Activated CD4-positive, CD25-positive, alpha-beta regulatory T cell treated with anti-CD3 and anti-CD28 coated beads, Interleukin-2, amount 50 U/mL, for 16 hours (primary cell): Measurements from ENCODE around the gene ULK4.
"Not testable (repeated sequence)": the region's sequence is repeated elsewhere in the genome, so short reads cannot be mapped to it uniquely, and the experiment has no call there.

Source experiments
- DNase-seq: peaks from one replicate; pipeline ENCODE4 v3.0.0-alpha.2; 2020; ENCODE audit warnings: low read depth, low spot score

The ULK4 gene

DNA sequence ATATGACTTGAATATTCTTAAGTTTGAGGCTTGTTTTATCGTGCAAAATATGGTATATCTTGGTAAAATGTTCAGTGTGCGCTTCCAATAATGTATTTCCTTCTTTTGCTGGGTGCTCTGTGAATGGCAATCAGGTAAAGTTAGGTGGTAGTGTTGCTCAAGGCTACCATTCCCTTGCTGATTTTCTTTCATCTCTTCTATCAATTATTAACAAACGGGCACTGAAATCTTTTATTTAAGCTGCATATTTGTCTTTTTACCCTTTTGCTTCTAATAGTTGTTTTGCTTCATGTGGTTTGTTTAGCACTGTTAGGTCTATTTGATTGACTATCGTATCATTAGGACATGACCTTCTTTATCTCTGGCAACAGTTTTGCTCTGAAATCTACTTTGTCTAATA lies 520.3 kb downstream of the ULK4 start:
- DNase-seq: no peak

DNA sequence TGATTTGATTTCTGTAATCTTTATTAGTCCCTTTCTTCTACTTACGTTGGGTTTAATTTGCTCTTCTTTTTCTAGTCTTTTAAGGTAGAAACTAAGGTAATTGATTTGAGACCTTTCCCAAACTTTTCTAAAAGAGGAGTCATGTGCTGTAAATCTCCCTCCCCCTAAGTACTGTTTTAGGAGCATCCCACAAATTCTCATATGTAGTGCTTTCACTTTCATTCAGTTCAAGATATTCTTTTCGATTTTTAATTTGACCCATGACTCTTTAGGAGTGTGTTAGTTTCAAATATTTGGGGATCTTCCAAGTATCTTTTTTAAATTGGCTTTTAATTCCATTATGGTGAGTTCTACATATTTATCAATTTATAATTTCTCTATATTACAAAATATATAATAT lies 520.8 kb downstream of the ULK4 start:
- DNase-seq: no peak

DNA sequence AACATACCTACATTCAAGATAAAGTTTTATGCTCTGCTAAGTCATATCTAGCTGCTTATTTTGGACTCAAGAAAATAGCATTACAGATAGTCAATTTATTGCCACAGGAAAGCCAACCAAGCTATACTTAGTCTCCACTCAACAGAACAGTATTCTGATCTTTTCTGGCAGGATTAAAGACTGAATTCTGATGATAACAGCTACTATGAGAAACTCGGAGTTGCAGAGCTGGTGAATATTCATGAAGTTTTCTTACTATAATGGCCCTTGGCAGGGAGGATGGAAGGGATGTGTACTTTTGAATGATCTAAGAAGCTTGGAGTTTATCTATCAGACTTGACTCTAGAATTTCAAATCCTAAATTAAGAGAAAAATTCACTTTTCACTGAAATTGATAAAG lies 524.9 kb downstream of the ULK4 start:
- no peak for DNase-seq

DNA sequence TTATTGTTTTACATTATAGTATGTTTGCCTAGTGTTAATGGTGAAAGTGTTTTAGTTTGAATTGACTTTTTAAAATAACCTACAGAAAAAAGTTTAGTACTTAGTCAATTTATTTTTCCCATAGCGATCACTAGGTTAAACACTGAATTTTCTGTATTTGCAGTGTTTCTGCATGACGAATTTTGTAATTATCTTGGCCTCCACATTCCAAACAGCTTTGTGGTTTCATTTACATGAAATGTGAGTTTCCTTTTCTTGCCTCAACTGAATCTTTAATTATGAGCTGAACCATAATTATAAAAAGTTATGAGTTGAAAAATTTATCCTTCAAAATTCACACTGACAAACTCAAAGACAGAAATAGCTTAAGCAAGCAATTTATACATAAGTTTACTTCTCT lies 527.1 kb downstream of the ULK4 start:
- no peak for DNase-seq

DNA sequence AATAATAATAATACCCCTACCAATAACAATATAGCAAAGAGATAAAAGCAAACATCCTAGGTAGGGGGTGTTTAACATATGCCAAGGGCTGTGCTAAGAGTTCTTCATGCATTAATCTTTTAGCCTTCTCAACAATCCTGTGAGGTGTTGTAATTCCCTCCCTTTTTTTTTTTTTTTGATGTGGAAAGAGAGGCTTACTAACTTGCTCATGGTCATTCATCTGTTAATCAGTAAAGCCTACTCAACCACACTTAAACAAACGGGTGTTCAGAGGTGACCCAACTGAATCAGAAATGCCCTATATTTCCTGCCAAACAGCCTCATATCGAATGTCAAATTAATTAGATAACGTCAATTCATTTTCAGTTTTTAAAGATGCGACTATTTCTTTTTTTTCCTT lies 530.5 kb downstream of the ULK4 start:
- no peak for DNase-seq

DNA sequence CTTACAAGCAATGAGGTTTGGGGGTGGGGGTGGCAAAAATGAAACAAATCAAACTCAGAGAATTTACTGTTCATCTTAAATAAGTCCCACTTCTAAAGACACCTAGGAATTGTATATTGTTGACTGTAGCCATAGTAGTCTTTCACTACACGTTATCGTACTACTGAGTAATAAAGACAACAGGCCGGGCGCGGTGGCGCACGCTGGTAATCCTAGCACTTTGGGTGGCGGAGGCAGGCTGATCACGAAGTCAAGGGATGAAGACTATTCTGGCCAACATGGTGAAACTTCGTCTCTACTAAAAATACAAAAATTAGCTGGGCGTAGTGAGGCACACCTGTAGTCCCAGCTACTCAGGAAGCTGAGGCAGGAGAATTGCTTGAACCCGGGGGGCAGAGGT lies 531.0 kb downstream of the ULK4 start:
- no peak for DNase-seq

DNA sequence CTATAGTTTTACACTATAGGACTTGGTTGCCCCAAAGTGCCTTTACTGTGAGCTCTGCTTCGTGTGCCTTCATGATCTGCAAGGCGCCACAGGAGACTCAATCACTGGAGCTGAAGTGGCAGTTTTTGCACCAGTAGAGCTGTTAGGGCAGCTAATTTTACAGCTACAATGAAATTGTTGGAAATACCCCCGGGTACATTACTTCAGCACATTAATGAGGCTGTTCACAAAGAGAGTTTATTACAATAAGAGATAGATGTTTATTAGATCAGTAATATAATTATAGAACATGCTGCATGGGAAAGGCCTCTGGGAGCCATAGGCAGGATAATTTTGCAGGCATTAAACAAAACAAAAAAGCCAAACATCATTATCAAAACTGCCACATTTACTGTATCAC lies 531.5 kb downstream of the ULK4 start:
- no peak for DNase-seq

DNA sequence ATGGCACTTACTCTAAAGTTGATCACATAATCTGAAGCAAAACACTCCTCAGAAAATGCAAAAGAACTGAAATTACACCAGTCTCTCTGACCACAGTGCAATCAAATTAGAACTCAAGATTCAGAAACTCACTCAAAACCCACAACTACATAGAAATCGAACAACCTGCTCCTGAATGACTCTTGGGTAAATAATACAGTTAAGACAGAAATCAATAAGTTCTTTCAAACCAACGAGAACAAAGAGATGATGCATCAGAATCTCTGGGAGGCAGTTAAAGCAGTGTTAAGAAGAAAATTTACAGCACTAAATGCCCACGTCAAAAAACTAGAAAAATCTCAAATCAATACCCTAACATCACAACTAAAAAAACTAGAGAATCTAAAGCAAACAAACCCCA lies 535.4 kb downstream of the ULK4 start:
- DNase-seq: no peak

DNA sequence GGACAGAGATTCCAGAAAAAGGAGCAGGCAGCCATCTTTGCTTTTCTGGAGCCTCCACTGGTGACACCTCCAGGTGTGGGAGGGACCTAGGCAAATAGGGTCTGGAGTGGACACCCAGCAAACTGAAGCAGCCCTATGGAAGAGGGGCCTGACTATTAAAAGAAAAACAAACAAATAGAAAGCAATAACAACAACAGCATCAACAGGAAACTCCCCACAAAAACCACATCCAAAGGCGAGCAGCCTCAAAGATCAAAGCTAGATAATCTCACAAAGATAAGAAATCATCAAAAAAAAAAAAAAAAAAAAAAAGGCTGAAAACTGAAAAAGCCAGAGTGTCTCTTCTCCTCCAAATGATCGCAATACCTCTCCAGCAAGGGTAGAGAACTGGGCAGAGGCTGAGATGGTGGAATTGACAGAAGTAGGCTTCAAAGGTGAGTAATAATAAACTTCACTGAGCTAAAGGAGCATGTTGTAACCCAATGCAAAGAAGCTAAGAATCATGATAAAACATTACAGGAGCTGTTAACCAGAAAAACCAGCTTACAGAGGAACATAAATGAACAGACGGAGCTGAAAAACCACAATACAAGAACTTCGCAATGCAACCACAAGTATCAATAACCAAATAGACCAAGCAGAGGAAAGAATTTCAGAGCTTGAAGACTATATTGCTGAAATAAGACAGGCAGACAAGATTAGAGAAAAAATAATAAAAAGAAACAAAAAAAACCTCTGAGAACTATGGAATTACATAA lies 537.2 kb downstream of the ULK4 start:
- no peak for DNase-seq

DNA sequence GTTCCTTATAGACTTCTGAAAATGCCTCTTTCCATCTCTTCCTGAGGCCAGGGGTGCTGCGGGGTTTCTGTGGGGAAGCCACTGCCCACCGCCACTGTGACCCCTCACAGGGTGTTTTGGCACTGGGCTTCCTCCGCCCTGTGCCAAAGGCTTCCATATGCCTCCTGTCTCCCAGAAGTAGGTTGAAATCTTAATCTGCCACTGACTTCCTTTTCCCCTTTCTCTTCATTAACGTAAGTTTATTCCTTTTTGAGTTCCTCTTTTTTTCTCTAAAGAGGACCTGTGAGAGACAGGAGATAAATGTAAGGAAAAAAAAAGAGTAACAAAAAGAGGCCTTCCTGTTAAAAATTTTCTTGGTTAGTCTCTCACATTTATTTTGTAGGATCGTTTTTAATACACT lies 542.1 kb downstream of the ULK4 start:
- no peak for DNase-seq

DNA sequence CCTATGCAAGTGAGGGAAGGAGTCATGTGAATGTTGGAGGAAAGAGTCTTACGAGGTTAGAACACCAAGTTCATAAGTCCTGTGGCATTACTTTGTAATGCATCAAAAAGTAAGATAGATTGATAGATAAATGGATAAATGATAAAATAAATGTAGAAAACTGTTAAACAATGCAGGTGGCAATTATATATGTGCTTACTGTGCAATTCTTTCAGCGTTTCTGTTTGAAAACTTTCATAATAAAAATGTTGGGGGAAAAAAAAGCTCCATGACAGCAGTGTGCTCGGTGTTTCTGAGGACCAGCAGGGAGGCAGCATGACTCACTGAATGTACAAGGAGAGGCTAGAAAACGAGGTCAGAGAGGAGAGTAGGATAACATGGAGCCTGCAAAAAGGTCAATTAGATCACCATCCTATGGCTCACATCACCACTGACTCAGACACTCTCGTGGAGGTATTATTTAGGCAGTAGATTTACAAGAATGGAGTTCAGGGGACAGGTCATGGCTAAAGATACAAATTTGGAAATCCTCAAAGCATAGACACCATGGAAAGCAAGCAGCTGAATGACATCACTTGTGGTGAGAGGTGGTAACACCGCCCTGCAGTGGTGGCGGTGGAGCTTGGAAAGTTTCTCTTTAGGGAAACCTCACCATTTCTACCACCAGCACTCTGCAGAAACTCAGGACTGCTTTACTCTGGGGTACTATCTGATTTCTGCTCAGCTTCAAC lies 542.8 kb downstream of the ULK4 start:
- no peak for DNase-seq

DNA sequence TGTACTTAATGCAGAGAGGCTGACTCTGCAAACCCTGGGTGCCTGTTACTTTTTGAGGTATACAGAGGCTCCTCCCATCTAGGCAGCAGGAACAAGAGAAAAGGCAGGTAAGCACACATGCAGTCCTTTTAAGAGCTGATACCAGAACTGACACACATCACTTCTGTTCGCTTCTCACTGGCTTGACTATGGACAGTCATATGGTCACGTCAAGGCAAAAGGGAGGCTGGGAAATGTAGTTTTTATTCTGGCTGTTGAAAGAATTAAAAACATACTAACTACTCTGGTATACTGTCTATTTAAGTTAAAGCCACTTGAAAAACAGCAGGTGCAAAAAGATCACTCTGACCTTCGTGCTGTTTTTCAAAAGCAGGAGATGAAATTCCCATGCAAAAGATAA lies 544.3 kb downstream of the ULK4 start:
- DNase-seq: no peak

DNA sequence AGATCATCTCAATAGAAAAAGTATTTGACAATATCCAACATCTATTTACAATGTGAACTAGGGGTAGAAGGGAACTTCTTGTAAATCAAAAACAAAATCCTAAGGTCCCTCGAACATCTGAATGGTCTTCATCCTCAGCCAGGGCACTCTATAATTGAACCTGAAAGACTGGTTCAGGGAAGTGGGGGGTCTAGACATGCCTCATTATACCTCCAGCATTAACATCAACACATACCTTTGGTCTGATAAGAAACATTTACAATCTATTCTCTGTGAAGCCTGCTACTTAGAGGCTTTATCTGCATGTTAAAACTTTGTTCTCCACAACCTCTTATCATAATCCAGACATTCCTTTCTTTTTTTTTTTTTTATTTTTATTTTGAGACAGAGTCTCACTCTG lies 550.8 kb downstream of the ULK4 start:
- no peak for DNase-seq

DNA sequence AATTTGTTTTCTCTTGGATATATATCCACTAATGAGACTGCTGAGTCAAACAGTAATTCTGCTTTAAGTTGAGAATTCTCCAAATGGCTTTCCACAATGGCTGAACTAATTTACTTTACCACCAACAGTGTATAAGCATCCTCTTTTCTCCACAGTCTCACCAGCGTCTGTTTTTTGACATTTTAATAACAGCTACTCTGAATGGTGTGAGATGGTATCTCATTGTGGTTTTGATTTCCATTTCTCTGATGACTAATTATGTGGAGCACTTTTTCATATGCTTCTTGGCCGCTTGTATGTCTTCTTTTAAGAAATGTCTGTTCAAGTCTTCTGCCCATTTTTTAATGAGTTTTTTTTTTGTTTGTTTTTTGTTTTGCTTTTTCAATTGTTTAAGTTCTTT lies 556.4 kb downstream of the ULK4 start:
- no peak for DNase-seq

DNA sequence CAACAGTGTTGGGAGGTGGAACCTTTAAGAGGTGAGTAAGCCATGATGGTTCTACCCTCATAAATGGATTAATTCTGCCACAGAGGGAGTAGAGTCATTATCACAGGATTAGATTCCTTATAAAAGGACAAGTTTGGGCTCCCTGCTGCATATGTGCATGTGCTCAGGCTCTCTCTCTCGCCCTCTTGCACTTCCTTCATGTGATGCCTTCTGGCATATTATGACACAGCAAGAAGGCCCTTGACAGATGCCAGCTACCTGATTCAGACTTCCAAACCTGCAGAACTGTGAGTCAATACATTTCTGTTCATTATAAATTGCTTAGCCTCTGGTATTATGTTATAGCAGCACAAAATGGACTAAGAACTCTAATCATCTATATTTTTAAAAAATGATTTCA lies 557.3 kb downstream of the ULK4 start:
- no peak for DNase-seq

DNA sequence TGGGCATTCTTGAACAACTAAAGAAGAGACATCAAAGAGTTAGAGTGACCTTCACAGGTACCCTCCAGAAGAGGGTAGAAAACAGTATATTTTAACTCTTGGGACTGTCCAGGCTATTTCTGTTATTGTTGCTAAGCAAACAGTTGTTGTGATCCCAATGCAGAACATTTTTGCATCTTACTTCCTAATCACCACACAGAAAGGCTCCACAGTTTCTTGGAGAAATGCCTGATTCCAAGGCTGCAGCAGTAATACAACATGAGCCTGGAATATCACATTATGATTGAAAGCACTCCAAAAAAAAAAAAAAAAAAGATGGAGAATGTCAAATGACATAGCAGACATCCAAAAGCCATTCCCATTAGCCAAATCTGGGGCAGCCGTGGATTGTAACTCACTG lies 567.0 kb downstream of the ULK4 start:
- DNase-seq: no peak

DNA sequence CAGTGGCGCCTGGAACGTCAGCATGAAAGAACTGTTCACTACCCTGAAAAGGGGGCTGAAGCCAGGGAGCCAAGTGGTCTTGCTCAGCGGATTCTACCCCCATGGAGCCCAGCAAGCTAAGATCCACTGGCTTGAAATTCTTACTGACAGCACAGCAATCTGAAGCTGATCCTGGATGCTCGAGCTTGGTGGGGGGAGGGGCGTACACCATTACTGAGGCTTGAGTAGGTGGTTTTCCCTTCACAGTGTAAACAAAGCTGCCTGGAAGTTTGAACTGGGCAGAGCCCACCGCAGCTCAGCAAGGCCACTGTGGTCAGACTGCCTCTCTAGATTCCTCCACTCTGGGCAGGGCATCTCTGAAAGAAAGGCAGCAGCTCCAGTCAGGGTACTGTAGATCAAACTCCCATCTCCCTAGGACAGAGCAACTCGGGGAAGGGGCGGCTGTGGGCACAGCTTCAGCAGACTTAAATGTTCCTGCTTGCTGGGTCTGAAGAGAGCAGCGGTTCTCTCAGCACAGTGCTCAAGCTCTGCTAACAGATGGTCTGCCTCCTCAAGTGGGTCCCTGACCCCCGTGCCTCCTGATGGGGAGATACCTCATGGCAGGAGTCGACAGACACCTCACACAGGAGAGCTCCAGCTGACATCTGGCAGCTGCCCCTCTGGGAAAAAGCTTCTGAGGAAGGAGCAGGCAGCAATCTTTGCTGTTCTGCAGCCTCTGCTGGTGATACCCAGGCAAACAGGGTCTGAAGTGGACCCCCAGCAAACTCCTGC lies 591.0 kb downstream of the ULK4 start:
- DNase-seq: not testable (repeated sequence)

DNA sequence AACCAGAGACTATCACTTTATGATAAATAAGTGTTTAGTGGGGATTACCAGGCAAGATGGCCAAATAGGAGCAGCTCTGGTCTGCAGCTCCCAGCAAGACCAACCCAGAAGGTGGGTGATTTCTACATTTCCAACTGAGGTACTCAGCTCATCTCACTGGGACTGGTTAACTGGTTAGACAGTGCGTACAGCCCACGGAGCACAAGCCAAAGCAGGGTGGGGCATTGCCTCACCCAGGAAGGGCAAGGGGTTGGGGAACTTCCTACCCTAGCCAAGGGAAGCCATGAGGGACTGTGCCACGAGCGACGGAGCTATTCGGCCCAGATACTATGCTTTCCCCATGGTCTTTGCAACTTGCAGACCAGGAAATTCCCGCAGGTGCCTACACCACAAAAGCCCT lies 591.6 kb downstream of the ULK4 start:
- DNase-seq: no peak

DNA sequence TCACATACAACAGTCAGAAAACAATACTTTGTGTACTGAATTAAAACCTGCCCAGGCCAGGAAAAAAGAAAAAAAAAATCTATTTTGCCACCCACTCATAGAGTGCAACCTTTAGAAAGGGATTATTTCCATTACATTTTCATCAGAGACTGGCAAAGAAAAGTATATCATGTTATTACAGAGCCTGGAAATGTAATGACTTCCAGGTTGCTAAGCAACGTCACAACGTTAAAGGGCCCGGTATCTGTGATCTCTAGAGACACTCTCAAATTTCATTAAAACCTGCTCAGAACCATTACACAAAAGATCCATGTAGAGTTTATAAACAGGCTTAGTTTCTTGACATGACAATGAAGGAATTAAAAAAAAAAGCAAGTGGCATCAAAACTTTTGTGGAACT lies 592.1 kb downstream of the ULK4 start:
- DNase-seq: no peak

DNA sequence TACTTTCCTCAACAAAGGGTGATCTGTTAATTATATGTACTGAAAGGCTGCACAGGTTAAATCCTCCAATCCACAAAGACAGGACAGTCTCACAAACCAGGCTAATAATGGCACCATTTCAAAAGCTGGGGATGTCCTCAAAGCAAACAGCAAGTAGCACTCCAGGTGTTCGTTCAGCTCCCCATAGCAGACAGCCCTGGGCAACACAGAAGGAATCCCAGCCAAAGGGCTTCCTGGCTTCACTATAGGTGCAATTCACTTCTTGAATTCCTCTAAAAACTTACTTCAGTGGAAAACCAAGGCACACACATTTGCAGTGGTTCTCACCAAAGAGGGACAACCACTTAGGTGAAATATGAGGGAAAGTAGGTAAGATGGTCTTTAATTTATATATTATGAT lies 595.9 kb downstream of the ULK4 start:
- no peak for DNase-seq

DNA sequence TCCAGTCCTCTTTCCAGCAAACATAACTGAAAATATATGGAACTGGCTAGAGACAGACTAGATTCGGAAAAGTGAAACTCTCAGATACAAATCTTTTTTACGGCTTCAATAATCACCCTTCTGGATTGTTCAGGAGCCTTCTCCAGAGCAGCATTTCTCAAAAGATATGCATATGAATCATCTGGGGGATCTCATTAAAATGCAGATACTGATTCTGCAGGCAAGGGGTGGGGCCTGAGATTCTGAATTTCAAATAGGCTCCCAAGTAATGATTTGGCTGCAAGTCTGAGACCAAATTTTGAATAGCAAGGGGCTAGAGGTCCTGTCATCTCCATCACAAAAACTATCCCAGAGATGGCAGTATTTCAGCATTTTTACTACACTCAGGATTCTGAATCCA lies 597.2 kb downstream of the ULK4 start:
- DNase-seq: no peak

DNA sequence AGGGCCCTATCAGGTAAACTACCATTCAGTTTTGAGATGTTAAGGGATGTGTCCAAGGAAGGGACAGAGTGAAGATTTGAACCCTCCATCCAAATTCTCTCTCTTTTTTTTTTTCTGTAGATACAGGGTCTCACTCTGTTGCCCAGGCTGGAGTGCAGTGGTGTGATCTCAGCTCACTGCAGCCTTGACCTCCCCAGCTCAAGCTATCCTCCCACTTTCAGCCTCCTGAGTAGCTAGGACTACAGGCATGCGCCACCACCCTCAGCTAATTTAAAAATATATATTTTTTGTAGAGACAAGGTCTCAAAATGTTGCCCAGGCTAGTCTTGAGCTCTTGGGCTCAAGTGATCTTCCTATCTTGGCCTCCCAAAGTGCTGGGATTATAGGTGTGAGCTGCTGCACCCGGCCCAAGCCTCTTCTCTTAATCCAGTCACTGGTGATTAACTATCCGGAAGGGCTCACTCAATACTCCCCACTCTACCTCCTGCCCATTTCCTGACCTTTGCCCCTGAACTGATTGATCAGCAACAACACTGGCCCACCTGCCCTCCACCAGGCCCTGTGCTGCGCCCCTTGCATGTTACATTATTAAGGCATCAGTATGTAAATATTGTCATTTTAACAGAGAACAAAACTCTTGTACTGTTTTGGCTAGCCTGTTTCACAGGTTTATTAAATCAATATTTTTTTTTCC lies 597.9 kb downstream of the ULK4 start:
- DNase-seq: no peak
